GM23338 (cell line): ENCODE measurements around the gene PCNX1. TPM values are rescaled to one million over a fixed set of nuclear protein-coding genes. Genes with fewer than 3 reads are reported as not detected.

Experiments used
- ATAC-seq: fragments of 200-7000 bp; cut with Tn5 transposase; 3 replicates; pipeline ENCODE4 v1.9.1; 2020
- DNase-seq: peaks from one replicate; pipeline ENCODE4 v3.0.0-alpha.2; 2015; ENCODE audit warnings: low spot score
- H2AFZ ChIP-seq: fragments of 200-600 bp; sonication (generic); 2 replicates; pipeline ENCODE4 v1.8.0; 2016; ENCODE audit warnings: antibody characterized with exemption, mild to moderate bottlenecking, moderate library complexity
- H3F3A ChIP-seq: fragments of 200-600 bp; sonication (generic); replicated peaks from 2 replicates; pipeline ENCODE4 v1.8.0; 2017; ENCODE audit warnings: antibody characterized with exemption, mixed run types, low read depth
- H3K27ac ChIP-seq: fragments of 200-600 bp; sonication (generic); 2 replicates; pipeline ENCODE4 v1.6.1; 2016; ENCODE audit warnings: low read depth
- H3K27me3 ChIP-seq: fragments of 200-600 bp; sonication (generic); 2 replicates; pipeline ENCODE4 v1.8.0; 2016; ENCODE audit warnings: mild to moderate bottlenecking, mixed run types, moderate library complexity; ENCODE audit not compliant: insufficient read depth
- H3K36me3 ChIP-seq: fragments of 200-600 bp; sonication (generic); 2 replicates; pipeline ENCODE4 v1.8.0; 2016; ENCODE audit warnings: mild to moderate bottlenecking; ENCODE audit not compliant: insufficient read depth
- H3K4me1 ChIP-seq: fragments of 200-600 bp; sonication (generic); 2 replicates; pipeline ENCODE4 v1.8.0; 2016; ENCODE audit warnings: mild to moderate bottlenecking, moderate library complexity; ENCODE audit not compliant: insufficient read depth
- H3K4me2 ChIP-seq: fragments of 200-600 bp; sonication (generic); 2 replicates; pipeline ENCODE4 v1.7.1; 2017; ENCODE audit warnings: mixed run types
- H3K4me3 ChIP-seq: fragments of 200-600 bp; sonication (generic); 2 replicates; pipeline ENCODE4 v1.6.1; 2016; ENCODE audit warnings: mixed run types
- H3K79me2 ChIP-seq: fragments of 200-600 bp; sonication (generic); replicated peaks from 2 replicates; pipeline ENCODE4 v1.8.0; 2017; ENCODE audit warnings: mild to moderate bottlenecking; ENCODE audit not compliant: insufficient read depth
- H3K9me2 ChIP-seq: fragments of 200-600 bp; sonication (generic); 2 replicates; pipeline ENCODE4 v1.8.0; 2017; ENCODE audit not compliant: insufficient read depth
- H4K20me1 ChIP-seq: fragments of 200-600 bp; sonication (generic); replicated peaks from 2 replicates; pipeline ENCODE4 v1.8.0; 2017; ENCODE audit warnings: mild to moderate bottlenecking; ENCODE audit not compliant: insufficient read depth
- H3K27ac Mint-ChIP-seq: 2 replicates; pipeline ENCODE4 v1.8.0; 2020; ENCODE audit warnings: inconsistent platforms, mild to moderate bottlenecking, moderate library complexity, mixed read lengths
- H3K27me3 Mint-ChIP-seq: 3 replicates; pipeline ENCODE4 v1.8.0; 2022; ENCODE audit warnings: low read depth, mild to moderate bottlenecking, moderate library complexity, mixed read lengths, inconsistent platforms; ENCODE audit not compliant: insufficient read depth, poor library complexity
- H3K36me3 Mint-ChIP-seq: 3 replicates; pipeline ENCODE4 v1.8.0; 2021; ENCODE audit warnings: low read depth, mild to moderate bottlenecking, inconsistent platforms, moderate library complexity, mixed read lengths
- H3K4me1 Mint-ChIP-seq: 3 replicates; pipeline ENCODE4 v1.8.0; 2020; ENCODE audit warnings: mild to moderate bottlenecking, inconsistent platforms, mixed read lengths
- H3K4me3 Mint-ChIP-seq: 3 replicates; pipeline ENCODE4 v1.8.0; 2021; ENCODE audit warnings: moderate library complexity, mild to moderate bottlenecking, inconsistent platforms, mixed read lengths
- H3K9me3 Mint-ChIP-seq: 3 replicates; pipeline ENCODE4 v1.8.0; 2020; ENCODE audit warnings: moderate library complexity, mild to moderate bottlenecking, inconsistent platforms, mixed read lengths
- CREB1 ChIP-seq: fragments of 250-450 bp; sonication (Bioruptor Pico); IDR thresholded peaks from 2 replicates; pipeline ENCODE4 v1.5.0; 2020; ENCODE audit warnings: low read depth, mild to moderate bottlenecking, moderate library complexity
- EZH2 ChIP-seq: fragments of 200-600 bp; sonication (generic); IDR thresholded peaks from one replicate; pipeline ENCODE4 v1.8.0; 2017; ENCODE audit warnings: antibody characterized with exemption, mild to moderate bottlenecking, low read depth; ENCODE audit not compliant: unreplicated experiment
- EZH2phosphoT487 ChIP-seq: fragments of 200-600 bp; sonication (generic); IDR thresholded peaks from one replicate; pipeline ENCODE4 v1.8.1; 2018; ENCODE audit warnings: antibody characterized with exemption; ENCODE audit not compliant: unreplicated experiment
- JUNB ChIP-seq: IDR thresholded peaks from one replicate; pipeline ENCODE4 v1.6.1; 2016; ENCODE audit warnings: antibody characterized with exemption; ENCODE audit not compliant: unreplicated experiment
- NANOG ChIP-seq: IDR thresholded peaks from 2 replicates; pipeline ENCODE4 v1.6.1; 2016; ENCODE audit warnings: antibody characterized with exemption, borderline replicate concordance
- POLR2AphosphoS5 ChIP-seq: IDR thresholded peaks from 2 replicates; pipeline ENCODE4 v1.6.1; 2016; ENCODE audit warnings: antibody characterized with exemption, low read depth
- STAT1 ChIP-seq: IDR thresholded peaks from one replicate; pipeline ENCODE4 v1.6.1; 2016; ENCODE audit warnings: antibody characterized with exemption; ENCODE audit not compliant: unreplicated experiment
- ZNF114 ChIP-seq: fragments of 250-450 bp; sonication (Bioruptor Pico); IDR thresholded peaks from 2 replicates; pipeline ENCODE4 v1.5.0; 2020; ENCODE audit warnings: mild to moderate bottlenecking, moderate library complexity
- polyA plus RNA-seq: library from polyadenylated mRNA; unstranded; fragments of >200 nt; fragmentation: Nextera tagmentation; extraction: Ambion mirVana; gene quantifications from 2 replicates; pipeline ENCODE4 v1.2.1, GENCODE V29; 2016
- total RNA-seq: library from RNA; depleted of rRNA; stranded (reverse); fragments of >200 nt; shearing (Covaris generic); gene quantifications from 2 replicates; pipeline ENCODE4 v1.2.3, GENCODE V29; 2014
- TF ChIP-seq, protein P1 (sequence below): IDR thresholded peaks from one replicate; pipeline ENCODE4 v1.6.1; 2018; ENCODE audit warnings: antibody characterized with exemption; ENCODE audit not compliant: unreplicated experiment
- TF ChIP-seq, protein P2 (sequence below): fragments of 250-450 bp; sonication (Bioruptor Pico); IDR thresholded peaks from 2 replicates; pipeline ENCODE4 v1.5.0; 2020; ENCODE audit warnings: mild to moderate bottlenecking, moderate library complexity

PCNX1 gene
- total and polyA plus RNA-seq, 2 experiments from 2014 or later, result 19.4 to 53.1 TPM

DNA sequence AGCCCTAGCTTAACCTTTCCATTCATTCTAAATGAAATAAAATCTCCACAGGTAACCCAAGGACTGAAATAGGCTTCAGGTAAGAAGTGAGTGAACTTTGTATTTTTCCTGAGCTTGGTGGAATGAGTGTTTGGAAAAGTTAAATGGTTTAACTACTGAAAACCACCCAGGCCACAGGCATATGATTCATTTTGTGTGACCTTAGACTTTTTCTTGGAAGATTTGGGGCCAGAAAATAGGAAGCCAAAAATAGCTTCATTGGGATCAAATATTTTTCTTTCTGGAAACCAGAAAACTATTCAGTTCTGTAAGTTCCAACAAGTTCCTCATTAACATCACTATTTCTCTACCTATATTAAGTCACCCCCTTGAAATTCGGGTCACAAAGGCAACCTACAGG, 212.6 kb downstream of the PCNX1 start:
- no peak overlapping the region for H3K4me3 ChIP-seq
- peaks cover 37% of the 10 kb centered on the region for H3K36me3 Mint-ChIP-seq
- no peaks in the 10 kb centered on the region for H3K36me3 ChIP-seq
- peaks cover 11% of the 10 kb centered on the region for H3K27me3 Mint-ChIP-seq
- H3K9me2 ChIP-seq, result no peaks in the 10 kb centered on the region; the same call in 1 of the 2 replicates
- peaks cover 7% of the 10 kb centered on the region for H3K4me1 ChIP-seq
- ATAC-seq, result no peak
- peaks cover 8% of the 10 kb centered on the region; the same call in 2 of the 3 replicates for H3K4me1 Mint-ChIP-seq
- peaks cover 38% of the 10 kb centered on the region for H3K9me3 Mint-ChIP-seq
- no peak overlapping the region for H3K27ac ChIP-seq
- H3K4me2 ChIP-seq, result no peak overlapping the region
- no peaks in the 10 kb centered on the region for H3K27me3 ChIP-seq
- no peak overlapping the region for H2AFZ ChIP-seq
- no peak overlapping the region for H3K4me3 Mint-ChIP-seq
- H4K20me1 ChIP-seq, result no peaks in the 10 kb centered on the region
- H3F3A ChIP-seq, result no peaks in the 10 kb centered on the region
- H3K79me2 ChIP-seq, result no peaks in the 10 kb centered on the region
- TF ChIP-seq POLR2AphosphoS5, result no peak
- TF ChIP-seq CREB1 (CRISPR knock-in tag), result no peak
- no peak for TF ChIP-seq NANOG
- TF ChIP-seq ZNF114 (CRISPR knock-in tag), result no peak
- TF ChIP-seq EZH2phosphoT487, result no peak
- TF ChIP-seq STAT1, result no peak
- TF ChIP-seq JUNB, result no peak
- TF ChIP-seq, protein P1, sequence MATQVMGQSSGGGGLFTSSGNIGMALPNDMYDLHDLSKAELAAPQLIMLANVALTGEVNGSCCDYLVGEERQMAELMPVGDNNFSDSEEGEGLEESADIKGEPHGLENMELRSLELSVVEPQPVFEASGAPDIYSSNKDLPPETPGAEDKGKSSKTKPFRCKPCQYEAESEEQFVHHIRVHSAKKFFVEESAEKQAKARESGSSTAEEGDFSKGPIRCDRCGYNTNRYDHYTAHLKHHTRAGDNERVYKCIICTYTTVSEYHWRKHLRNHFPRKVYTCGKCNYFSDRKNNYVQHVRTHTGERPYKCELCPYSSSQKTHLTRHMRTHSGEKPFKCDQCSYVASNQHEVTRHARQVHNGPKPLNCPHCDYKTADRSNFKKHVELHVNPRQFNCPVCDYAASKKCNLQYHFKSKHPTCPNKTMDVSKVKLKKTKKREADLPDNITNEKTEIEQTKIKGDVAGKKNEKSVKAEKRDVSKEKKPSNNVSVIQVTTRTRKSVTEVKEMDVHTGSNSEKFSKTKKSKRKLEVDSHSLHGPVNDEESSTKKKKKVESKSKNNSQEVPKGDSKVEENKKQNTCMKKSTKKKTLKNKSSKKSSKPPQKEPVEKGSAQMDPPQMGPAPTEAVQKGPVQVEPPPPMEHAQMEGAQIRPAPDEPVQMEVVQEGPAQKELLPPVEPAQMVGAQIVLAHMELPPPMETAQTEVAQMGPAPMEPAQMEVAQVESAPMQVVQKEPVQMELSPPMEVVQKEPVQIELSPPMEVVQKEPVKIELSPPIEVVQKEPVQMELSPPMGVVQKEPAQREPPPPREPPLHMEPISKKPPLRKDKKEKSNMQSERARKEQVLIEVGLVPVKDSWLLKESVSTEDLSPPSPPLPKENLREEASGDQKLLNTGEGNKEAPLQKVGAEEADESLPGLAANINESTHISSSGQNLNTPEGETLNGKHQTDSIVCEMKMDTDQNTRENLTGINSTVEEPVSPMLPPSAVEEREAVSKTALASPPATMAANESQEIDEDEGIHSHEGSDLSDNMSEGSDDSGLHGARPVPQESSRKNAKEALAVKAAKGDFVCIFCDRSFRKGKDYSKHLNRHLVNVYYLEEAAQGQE, result no peak
- TF ChIP-seq EZH2, result no peak
- TF ChIP-seq, protein P2, sequence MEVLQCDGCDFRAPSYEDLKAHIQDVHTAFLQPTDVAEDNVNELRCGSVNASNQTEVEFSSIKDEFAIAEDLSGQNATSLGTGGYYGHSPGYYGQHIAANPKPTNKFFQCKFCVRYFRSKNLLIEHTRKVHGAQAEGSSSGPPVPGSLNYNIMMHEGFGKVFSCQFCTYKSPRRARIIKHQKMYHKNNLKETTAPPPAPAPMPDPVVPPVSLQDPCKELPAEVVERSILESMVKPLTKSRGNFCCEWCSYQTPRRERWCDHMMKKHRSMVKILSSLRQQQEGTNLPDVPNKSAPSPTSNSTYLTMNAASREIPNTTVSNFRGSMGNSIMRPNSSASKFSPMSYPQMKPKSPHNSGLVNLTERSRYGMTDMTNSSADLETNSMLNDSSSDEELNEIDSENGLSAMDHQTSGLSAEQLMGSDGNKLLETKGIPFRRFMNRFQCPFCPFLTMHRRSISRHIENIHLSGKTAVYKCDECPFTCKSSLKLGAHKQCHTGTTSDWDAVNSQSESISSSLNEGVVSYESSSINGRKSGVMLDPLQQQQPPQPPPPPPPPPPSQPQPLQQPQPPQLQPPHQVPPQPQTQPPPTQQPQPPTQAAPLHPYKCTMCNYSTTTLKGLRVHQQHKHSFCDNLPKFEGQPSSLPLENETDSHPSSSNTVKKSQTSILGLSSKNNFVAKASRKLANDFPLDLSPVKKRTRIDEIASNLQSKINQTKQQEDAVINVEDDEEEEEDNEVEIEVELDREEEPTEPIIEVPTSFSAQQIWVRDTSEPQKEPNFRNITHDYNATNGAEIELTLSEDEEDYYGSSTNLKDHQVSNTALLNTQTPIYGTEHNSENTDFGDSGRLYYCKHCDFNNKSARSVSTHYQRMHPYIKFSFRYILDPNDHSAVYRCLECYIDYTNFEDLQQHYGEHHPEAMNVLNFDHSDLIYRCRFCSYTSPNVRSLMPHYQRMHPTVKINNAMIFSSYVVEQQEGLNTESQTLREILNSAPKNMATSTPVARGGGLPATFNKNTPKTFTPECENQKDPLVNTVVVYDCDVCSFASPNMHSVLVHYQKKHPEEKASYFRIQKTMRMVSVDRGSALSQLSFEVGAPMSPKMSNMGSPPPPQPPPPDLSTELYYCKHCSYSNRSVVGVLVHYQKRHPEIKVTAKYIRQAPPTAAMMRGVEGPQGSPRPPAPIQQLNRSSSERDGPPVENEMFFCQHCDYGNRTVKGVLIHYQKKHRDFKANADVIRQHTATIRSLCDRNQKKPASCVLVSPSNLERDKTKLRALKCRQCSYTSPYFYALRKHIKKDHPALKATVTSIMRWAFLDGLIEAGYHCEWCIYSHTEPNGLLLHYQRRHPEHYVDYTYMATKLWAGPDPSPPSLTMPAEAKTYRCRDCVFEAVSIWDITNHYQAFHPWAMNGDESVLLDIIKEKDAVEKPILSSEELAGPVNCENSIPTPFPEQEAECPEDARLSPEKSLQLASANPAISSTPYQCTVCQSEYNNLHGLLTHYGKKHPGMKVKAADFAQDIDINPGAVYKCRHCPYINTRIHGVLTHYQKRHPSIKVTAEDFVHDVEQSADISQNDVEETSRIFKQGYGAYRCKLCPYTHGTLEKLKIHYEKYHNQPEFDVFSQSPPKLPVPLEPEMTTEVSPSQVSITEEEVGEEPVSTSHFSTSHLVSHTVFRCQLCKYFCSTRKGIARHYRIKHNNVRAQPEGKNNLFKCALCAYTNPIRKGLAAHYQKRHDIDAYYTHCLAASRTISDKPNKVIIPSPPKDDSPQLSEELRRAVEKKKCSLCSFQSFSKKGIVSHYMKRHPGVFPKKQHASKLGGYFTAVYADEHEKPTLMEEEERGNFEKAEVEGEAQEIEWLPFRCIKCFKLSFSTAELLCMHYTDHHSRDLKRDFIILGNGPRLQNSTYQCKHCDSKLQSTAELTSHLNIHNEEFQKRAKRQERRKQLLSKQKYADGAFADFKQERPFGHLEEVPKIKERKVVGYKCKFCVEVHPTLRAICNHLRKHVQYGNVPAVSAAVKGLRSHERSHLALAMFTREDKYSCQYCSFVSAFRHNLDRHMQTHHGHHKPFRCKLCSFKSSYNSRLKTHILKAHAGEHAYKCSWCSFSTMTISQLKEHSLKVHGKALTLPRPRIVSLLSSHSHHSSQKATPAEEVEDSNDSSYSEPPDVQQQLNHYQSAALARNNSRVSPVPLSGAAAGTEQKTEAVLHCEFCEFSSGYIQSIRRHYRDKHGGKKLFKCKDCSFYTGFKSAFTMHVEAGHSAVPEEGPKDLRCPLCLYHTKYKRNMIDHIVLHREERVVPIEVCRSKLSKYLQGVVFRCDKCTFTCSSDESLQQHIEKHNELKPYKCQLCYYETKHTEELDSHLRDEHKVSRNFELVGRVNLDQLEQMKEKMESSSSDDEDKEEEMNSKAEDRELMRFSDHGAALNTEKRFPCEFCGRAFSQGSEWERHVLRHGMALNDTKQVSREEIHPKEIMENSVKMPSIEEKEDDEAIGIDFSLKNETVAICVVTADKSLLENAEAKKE, result no peak
- H3K27ac Mint-ChIP-seq, result no peak overlapping the region
- DNase-seq, result no peak
